ENCODE measurements around the gene AGBL4. TPM values are rescaled to one million over a fixed set of nuclear protein-coding genes. Genes with fewer than 3 reads are reported as not detected.

Gene AGBL4
- total RNA-seq, 1 experiment from 2014 or later = not detected

- Mint-ChIP-seq H3K4me1 (ENCODE audit: low read depth, unreplicated experiment) (no peaks in the 10 kb centered on the region), H3K4me3 (ENCODE audit: unreplicated experiment) (no peak overlapping the region), H3K36me3 (ENCODE audit: insufficient read depth, unreplicated experiment) (no peaks in the 10 kb centered on the region), H3K27me3 (ENCODE audit: insufficient read depth, unreplicated experiment) (peaks cover 9% of the 10 kb centered on the region), H3K9me3 (ENCODE audit: unreplicated experiment) (no peaks in the 10 kb centered on the region), H3K27ac (ENCODE audit: unreplicated experiment) (no peak overlapping the region)
- Histone ChIP-seq H3K4me1 (no peaks in the 10 kb centered on the region), H3K27me3 (replicated peaks; ENCODE audit: control insufficient read depth, insufficient read depth, low read length) (no peaks in the 10 kb centered on the region), H3K4me3 (ENCODE audit: low read depth, low read length) (no peak overlapping the region), H3K36me3 (ENCODE audit: control insufficient read depth, insufficient read depth, low read length) (no peaks in the 10 kb centered on the region), H3K9me3 (no peaks in the 10 kb centered on the region)
- ChIA-PET CTCF (no interaction called here), POLR2A (no interaction called here)
- no TSS peak for BruUV-seq (replicated peaks)
- intact Hi-C loops (cut with micrococcal nuclease; ENCODE audit: unreplicated experiment) = no loop called here
- DNase-seq = no peak
- TF ChIP-seq CTCF (IDR thresholded peaks at IDR 0.05; ENCODE audit: insufficient read depth in 1 of 2, low read depth in 1 of 2, low read length in 1 of 2, severe bottlenecking in 1 of 2, unreplicated experiment in 1 of 2) = no peak
These were observed 1412.9 kb downstream of the AGBL4 start for GRCh38 chr1:48610628-48611542.

- Histone ChIP-seq H3K4me1 (no peaks in the 10 kb centered on the region), H3K36me3 (ENCODE audit: control insufficient read depth, insufficient read depth, low read length) (no peaks in the 10 kb centered on the region), H3K27me3 (replicated peaks; ENCODE audit: control insufficient read depth, insufficient read depth, low read length) (no peaks in the 10 kb centered on the region), H3K4me3 (ENCODE audit: low read depth, low read length) (no peak overlapping the region), H3K9me3 (no peaks in the 10 kb centered on the region)
- no peak overlapping the region for H3K4me3 Mint-ChIP-seq (ENCODE audit: unreplicated experiment)
- peaks cover 8% of the 10 kb centered on the region for H3K27me3 Mint-ChIP-seq (ENCODE audit: insufficient read depth, unreplicated experiment)
- no peak for DNase-seq
- intact Hi-C loops (cut with micrococcal nuclease; ENCODE audit: unreplicated experiment) = no loop called here
- TF ChIP-seq CTCF (IDR thresholded peaks at IDR 0.05; ENCODE audit: insufficient read depth in 1 of 2, low read depth in 1 of 2, low read length in 1 of 2, severe bottlenecking in 1 of 2, unreplicated experiment in 1 of 2) = no peak
- ChIA-PET POLR2A (no interaction called here), CTCF (no interaction called here)
- H3K36me3 Mint-ChIP-seq (ENCODE audit: insufficient read depth, unreplicated experiment) = no peaks in the 10 kb centered on the region
- no peak overlapping the region for H3K27ac Mint-ChIP-seq (ENCODE audit: unreplicated experiment)
- no peaks in the 10 kb centered on the region for H3K4me1 Mint-ChIP-seq (ENCODE audit: low read depth, unreplicated experiment)
- H3K9me3 Mint-ChIP-seq (ENCODE audit: unreplicated experiment) = no peaks in the 10 kb centered on the region
- no TSS peak for BruUV-seq (replicated peaks)
These were observed 1414.9 kb downstream of the AGBL4 start for GRCh38 chr1:48608882-48609281.

DNA sequence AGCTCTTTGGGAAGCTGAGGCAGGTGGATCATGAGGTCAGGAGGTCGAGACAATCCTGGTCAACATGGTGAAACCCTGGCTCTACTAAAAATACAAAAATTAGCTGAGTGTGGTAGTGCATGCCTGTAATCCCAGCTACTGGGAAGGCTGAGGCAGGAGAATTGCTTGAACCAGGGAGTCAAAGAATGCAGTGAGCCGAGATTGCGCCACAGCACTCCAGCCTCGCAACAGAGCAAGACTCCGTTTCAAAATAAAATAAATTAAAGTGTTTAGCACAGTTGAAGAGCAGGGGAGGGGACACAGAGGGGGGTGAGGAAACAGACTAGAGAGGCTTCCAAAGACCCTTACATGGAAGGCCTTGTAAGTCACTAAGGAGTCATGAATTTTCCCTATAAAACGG, 1420.5 kb downstream of the AGBL4 start:
- Mint-ChIP-seq H3K27me3 (ENCODE audit: insufficient read depth, unreplicated experiment) (peaks cover 12% of the 10 kb centered on the region), H3K36me3 (ENCODE audit: insufficient read depth, unreplicated experiment) (no peaks in the 10 kb centered on the region), H3K4me1 (ENCODE audit: low read depth, unreplicated experiment) (no peaks in the 10 kb centered on the region), H3K9me3 (ENCODE audit: unreplicated experiment) (no peaks in the 10 kb centered on the region), H3K4me3 (ENCODE audit: unreplicated experiment) (no peak overlapping the region), H3K27ac (ENCODE audit: unreplicated experiment) (no peak overlapping the region)
- no peak for TF ChIP-seq CTCF (IDR thresholded peaks at IDR 0.05; ENCODE audit: insufficient read depth in 1 of 2, low read depth in 1 of 2, low read length in 1 of 2, severe bottlenecking in 1 of 2, unreplicated experiment in 1 of 2)
- CTCF ChIA-PET = interaction anchor here (0.6 to 0.7 kb wide), 2 partner anchors 282 to 858 kb away, joined by 3 to 6 read pairs; no protein-coding TSS in a partner anchor
- no peak for DNase-seq
- H3K4me3 ChIP-seq (ENCODE audit: low read depth, low read length) = no peak overlapping the region
- BruUV-seq (replicated peaks) = no TSS peak
- H3K9me3 ChIP-seq = no peaks in the 10 kb centered on the region
- no peaks in the 10 kb centered on the region for H3K36me3 ChIP-seq (ENCODE audit: control insufficient read depth, insufficient read depth, low read length)
- H3K27me3 ChIP-seq (replicated peaks; ENCODE audit: control insufficient read depth, insufficient read depth, low read length) = no peaks in the 10 kb centered on the region
- no peaks in the 10 kb centered on the region for H3K4me1 ChIP-seq
- POLR2A ChIA-PET = no interaction called here
- intact Hi-C loops (cut with micrococcal nuclease; ENCODE audit: unreplicated experiment) = no loop called here
